Measurements from ENCODE around the gene DNM3.

The DNM3 gene

DNA sequence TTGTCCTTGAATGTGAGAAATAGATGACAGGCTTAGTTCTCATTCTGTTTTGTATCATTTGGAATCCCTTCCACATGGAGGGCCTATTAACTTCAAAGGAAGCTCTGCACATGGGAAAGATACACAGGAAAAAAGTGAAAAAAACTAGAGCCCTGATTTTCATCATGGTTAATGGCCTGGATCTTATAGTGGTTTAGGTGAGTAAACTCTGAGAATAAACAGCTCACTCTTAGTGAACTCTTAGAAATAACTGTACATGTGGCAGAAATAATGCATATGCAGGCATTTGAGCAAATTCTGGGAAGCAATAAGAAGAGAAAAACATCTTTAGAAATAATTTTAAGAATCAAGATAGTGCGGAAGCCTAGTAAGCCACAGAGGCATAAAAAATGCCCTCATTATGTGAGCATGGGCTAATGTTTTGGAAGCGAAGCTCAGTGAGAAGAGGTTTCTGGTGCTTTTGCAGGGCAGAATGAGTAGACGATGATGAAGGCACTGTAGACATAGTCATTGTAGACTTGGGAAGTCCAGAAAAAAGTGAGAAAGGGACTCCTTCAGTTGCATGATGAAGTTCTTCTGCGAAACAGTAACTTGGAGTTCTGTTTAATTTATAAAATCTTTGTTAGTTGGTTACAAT lies 279.9 kb downstream of the DNM3 start:
- no peaks in the 10 kb centered on the region for H3K4me1 ChIP-seq (ENCODE audit: control insufficient read depth, insufficient read depth, low read length)
- no peaks in the 10 kb centered on the region for H3K9me3 ChIP-seq (ENCODE audit: control insufficient read depth, insufficient read depth, low read depth, low read length)
- no peak overlapping the region for H3K4me3 ChIP-seq (ENCODE audit: low read depth, low read length)
- no peak overlapping the region for H3K27ac ChIP-seq (ENCODE audit: extremely low read depth, low read depth, low read length)
- ChIA-PET POLR2A (no interaction called here), CTCF (interaction anchor here (0.6 to 1.1 kb wide), 3 partner anchors 14 to 279 kb away, joined by 3 to 6 read pairs (median 4); no protein-coding TSS in a partner anchor)
- no peak for TF ChIP-seq ZNF621 (tag by site-specific recombination; IDR thresholded peaks at IDR 0.05)
- TF ChIP-seq ZNF175 (tag by site-specific recombination; IDR thresholded peaks at IDR 0.05) = no peak
- no peak for TF ChIP-seq ZNF658 (tag by site-specific recombination; IDR thresholded peaks at IDR 0.05)
- TF ChIP-seq ZNF311 (tag by site-specific recombination; IDR thresholded peaks at IDR 0.05; ENCODE audit: borderline replicate concordance) = no peak
- TF ChIP-seq TRIM28 (IDR thresholded peaks at IDR 0.05; ENCODE audit: borderline replicate concordance, low read length) = no peak
- TF ChIP-seq ZNF239 (tag by site-specific recombination; IDR thresholded peaks at IDR 0.05) = no peak
- TF ChIP-seq SCRT2 (tag by site-specific recombination; IDR thresholded peaks at IDR 0.05) = no peak
- no peak for TF ChIP-seq ZNF214 (tag by site-specific recombination; IDR thresholded peaks at IDR 0.05; ENCODE audit: borderline replicate concordance)
- no peak for TF ChIP-seq SP7 (tag by site-specific recombination; IDR thresholded peaks at IDR 0.05)
- no peak for TF ChIP-seq ZNF837 (tag by site-specific recombination; IDR thresholded peaks at IDR 0.05)
- no peak for TF ChIP-seq ZNF16 (tag by site-specific recombination; IDR thresholded peaks at IDR 0.05; ENCODE audit: low read depth)
- no peak for TF ChIP-seq ZBTB17 (tag by site-specific recombination; IDR thresholded peaks at IDR 0.05)
- TF ChIP-seq KLF9 (tag by site-specific recombination; IDR thresholded peaks at IDR 0.05; ENCODE audit: low read depth) = no peak
- H3K36me3 ChIP-seq (ENCODE audit: control insufficient read depth in 2 of 2, insufficient read depth in 1 of 2, low read length in 2 of 2) = no peaks in the 10 kb centered on the region

DNA sequence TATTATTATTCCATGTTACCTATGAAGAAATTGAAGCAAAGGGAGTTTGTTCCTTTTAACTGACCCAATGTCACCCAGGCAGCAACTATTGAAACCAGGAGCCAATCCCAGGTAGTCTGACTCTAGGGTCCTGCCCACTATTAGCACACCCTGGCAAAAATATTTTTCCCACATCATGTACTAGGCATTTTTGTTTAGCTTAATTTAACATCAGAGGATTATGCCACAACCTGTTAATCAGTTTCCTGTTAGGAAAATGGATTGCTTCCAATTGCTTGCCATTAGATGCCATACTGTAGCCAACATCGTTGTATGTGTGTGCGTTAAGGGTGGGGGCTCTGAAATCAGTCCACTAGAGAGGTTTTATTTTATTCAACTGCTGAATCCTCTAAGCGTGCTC lies 281.1 kb downstream of the DNM3 start:
- ChIA-PET POLR2A (no interaction called here), CTCF (no interaction called here)
- H3K36me3 ChIP-seq (ENCODE audit: control insufficient read depth in 2 of 2, insufficient read depth in 1 of 2, low read length in 2 of 2) = no peaks in the 10 kb centered on the region
- H3K4me3 ChIP-seq (ENCODE audit: low read depth, low read length) = no peak overlapping the region
- H3K4me1 ChIP-seq (ENCODE audit: control insufficient read depth, insufficient read depth, low read length) = no peaks in the 10 kb centered on the region
- no peak overlapping the region for H3K27ac ChIP-seq (ENCODE audit: extremely low read depth, low read depth, low read length)
- no peaks in the 10 kb centered on the region for H3K9me3 ChIP-seq (ENCODE audit: control insufficient read depth, insufficient read depth, low read depth, low read length)
- TF ChIP-seq, protein P1, sequence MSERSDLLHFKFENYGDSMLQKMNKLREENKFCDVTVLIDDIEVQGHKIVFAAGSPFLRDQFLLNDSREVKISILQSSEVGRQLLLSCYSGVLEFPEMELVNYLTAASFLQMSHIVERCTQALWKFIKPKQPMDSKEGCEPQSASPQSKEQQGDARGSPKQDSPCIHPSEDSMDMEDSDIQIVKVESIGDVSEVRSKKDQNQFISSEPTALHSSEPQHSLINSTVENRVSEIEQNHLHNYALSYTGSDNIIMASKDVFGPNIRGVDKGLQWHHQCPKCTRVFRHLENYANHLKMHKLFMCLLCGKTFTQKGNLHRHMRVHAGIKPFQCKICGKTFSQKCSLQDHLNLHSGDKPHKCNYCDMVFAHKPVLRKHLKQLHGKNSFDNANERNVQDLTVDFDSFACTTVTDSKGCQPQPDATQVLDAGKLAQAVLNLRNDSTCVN (tag by site-specific recombination; optimal IDR thresholded peaks at IDR 0.05) = no peak
- no peak for TF ChIP-seq YY2 (tag by site-specific recombination; IDR thresholded peaks at IDR 0.05)
- TF ChIP-seq, protein P2, sequence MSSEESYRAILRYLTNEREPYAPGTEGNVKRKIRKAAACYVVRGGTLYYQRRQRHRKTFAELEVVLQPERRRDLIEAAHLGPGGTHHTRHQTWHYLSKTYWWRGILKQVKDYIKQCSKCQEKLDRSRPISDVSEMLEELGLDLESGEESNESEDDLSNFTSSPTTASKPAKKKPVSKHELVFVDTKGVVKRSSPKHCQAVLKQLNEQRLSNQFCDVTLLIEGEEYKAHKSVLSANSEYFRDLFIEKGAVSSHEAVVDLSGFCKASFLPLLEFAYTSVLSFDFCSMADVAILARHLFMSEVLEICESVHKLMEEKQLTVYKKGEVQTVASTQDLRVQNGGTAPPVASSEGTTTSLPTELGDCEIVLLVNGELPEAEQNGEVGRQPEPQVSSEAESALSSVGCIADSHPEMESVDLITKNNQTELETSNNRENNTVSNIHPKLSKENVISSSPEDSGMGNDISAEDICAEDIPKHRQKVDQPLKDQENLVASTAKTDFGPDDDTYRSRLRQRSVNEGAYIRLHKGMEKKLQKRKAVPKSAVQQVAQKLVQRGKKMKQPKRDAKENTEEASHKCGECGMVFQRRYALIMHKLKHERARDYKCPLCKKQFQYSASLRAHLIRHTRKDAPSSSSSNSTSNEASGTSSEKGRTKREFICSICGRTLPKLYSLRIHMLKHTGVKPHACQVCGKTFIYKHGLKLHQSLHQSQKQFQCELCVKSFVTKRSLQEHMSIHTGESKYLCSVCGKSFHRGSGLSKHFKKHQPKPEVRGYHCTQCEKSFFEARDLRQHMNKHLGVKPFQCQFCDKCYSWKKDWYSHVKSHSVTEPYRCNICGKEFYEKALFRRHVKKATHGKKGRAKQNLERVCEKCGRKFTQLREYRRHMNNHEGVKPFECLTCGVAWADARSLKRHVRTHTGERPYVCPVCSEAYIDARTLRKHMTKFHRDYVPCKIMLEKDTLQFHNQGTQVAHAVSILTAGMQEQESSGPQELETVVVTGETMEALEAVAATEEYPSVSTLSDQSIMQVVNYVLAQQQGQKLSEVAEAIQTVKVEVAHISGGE (tag by site-specific recombination; conservative IDR thresholded peaks at IDR 0.05; ENCODE audit: low read depth) = no peak
- no peak for TF ChIP-seq ZNF768 (tag by site-specific recombination; IDR thresholded peaks at IDR 0.05)
- no peak for TF ChIP-seq ZIC2 (tag by site-specific recombination; IDR thresholded peaks at IDR 0.05)
- TF ChIP-seq OVOL3 (tag by site-specific recombination; IDR thresholded peaks at IDR 0.05) = no peak
- no peak for TF ChIP-seq ELK4 (IDR thresholded peaks at IDR 0.05; ENCODE audit: borderline replicate concordance, low read depth, low read length)
- TF ChIP-seq ZBTB48 (tag by site-specific recombination; IDR thresholded peaks at IDR 0.05) = no peak
- TF ChIP-seq TSHZ1 (tag by site-specific recombination; IDR thresholded peaks at IDR 0.05; ENCODE audit: borderline replicate concordance) = no peak
- no peak for TF ChIP-seq ZNF785 (tag by site-specific recombination; IDR thresholded peaks at IDR 0.05)
- no peak for TF ChIP-seq ZNF394 (tag by site-specific recombination; IDR thresholded peaks at IDR 0.05; ENCODE audit: borderline replicate concordance)
- no peak for TF ChIP-seq ZNF140 (tag by site-specific recombination; IDR thresholded peaks at IDR 0.05)
- TF ChIP-seq ZNF843 (tag by site-specific recombination; IDR thresholded peaks at IDR 0.05) = no peak
- TF ChIP-seq ZFHX2 (tag by site-specific recombination; conservative IDR thresholded peaks at IDR 0.05) = no peak
- TF ChIP-seq ZNF16 (tag by site-specific recombination; IDR thresholded peaks at IDR 0.05; ENCODE audit: low read depth) = no peak
- TF ChIP-seq IKZF3 (tag by site-specific recombination; IDR thresholded peaks at IDR 0.05) = no peak
